WI38 (cell line): ENCODE measurements around the gene MAGOHB.
"Not testable (repeated sequence)": the region's sequence is repeated elsewhere in the genome, so short reads cannot be mapped to it uniquely, and the experiment has no call there.

Source experiments
- H3K4me3 ChIP-seq: 2 replicates; pipeline ENCODE4 v1.5.1; 2011; ENCODE audit warnings: low read depth, mild to moderate bottlenecking, control low read depth, low read length
- CTCF ChIP-seq: IDR thresholded peaks from 2 replicates; pipeline ENCODE4 v1.5.1; 2012; ENCODE audit warnings: low read depth, mild to moderate bottlenecking, control low read depth, low read length

The MAGOHB gene

GRCh38 chr12:10615532-10615931 lies 2.1 kb upstream of the MAGOHB start:
- no peak for TF ChIP-seq CTCF

GRCh38 chr12:10614056-10614370 lies 604 bp upstream of the MAGOHB start:
- peak overlapping the region; percentile 95 for H3K4me3 ChIP-seq
- no peak for TF ChIP-seq CTCF

More at GRCh38 chr12:10615532-10615931, 2.1 kb upstream of the MAGOHB start:
- no peak overlapping the region for H3K4me3 ChIP-seq

- peak overlapping the region; percentile 95 for H3K4me3 ChIP-seq
- no peak for TF ChIP-seq CTCF
These were observed 443 bp downstream of the MAGOHB start for GRCh38 chr12:10612984-10613348.

GRCh38 chr12:10612110-10612509 lies 1.3 kb downstream of the MAGOHB start:
- H3K4me3 ChIP-seq: peak overlapping the region; percentile 95
- TF ChIP-seq CTCF: no peak

GRCh38 chr12:10611258-10611657 lies 2.2 kb downstream of the MAGOHB start:
- H3K4me3 ChIP-seq: not testable (repeated sequence)

GRCh38 chr12:10610188-10610587 lies 3.2 kb downstream of the MAGOHB start:
- TF ChIP-seq CTCF: no peak

GRCh38 chr12:10607885-10608458 lies 5.4 kb downstream of the MAGOHB start:
- no peak overlapping the region for H3K4me3 ChIP-seq
- no peak; the same call in 1 of the 2 replicates for TF ChIP-seq CTCF

More at GRCh38 chr12:10610188-10610587, 3.2 kb downstream of the MAGOHB start:
- H3K4me3 ChIP-seq: no peak overlapping the region

GRCh38 chr12:10601860-10602259 lies 11.5 kb downstream of the MAGOHB start:
- no peak for TF ChIP-seq CTCF
- no peak overlapping the region for H3K4me3 ChIP-seq
